Pancreas (tissue), 10 donors: ENCODE results near the gene KIAA1191. TPM values are rescaled to one million over a fixed set of nuclear protein-coding genes. Genes with fewer than 3 reads are reported as not detected.

ENCODE experiments used
- ATAC-seq, 4 donors: fragments of 200-7000 bp; cut with Tn5 transposase; one replicate each; pipeline versions ENCODE4 v1.8.0 to v1.9.1; 2020; ENCODE audit warnings: mild to moderate bottlenecking in 4 of 4, moderate library complexity in 4 of 4
- DNase-seq, 6 donors: peaks; one replicate each; pipeline ENCODE4 v3.0.0-alpha.2; 2020
- FAIRE-seq: peaks from 2 replicates; lab custom pipeline; 2012; peaks lifted over from hg19 to GRCh38; lab: Jason Lieb, UNC
- H3K27ac ChIP-seq, 4 donors: fragments of 200-600 bp; sonication (generic); 1 replicate in 3 of 4; 2 replicates in 1 of 4; pipeline versions ENCODE4 v1.5.0 to v1.8.0; 2020
- H3K27me3 ChIP-seq, 4 donors: fragments of 200-600 bp; one replicate each; pipeline ENCODE4 v1.8.0; 2021
- H3K36me3 ChIP-seq, 3 donors: fragments of 200-600 bp; sonication (generic) in 1 of 3; one replicate each; pipeline versions ENCODE4 v1.5.0 to v1.8.0; 2020 to 2021
- H3K4me1 ChIP-seq, 3 donors: fragments of 200-600 bp; one replicate each; pipeline ENCODE4 v1.8.0; 2021
- H3K4me3 ChIP-seq, 4 donors: fragments of 200-600 bp; sonication (generic) in 2 of 4; one replicate each; pipeline versions ENCODE4 v1.5.0 to v1.8.0; 2020 to 2021
- H3K9me3 ChIP-seq, 4 donors: fragments of 200-600 bp; one replicate each; pipeline ENCODE4 v1.8.0; 2021
- CTCF ChIP-seq, 4 donors: fragments of 200-600 bp; sonication (generic) in 3 of 4; IDR thresholded peaks; one replicate each; pipeline versions ENCODE4 v1.5.0 to v1.8.0; 2021; ENCODE audit warnings: antibody characterized with exemption in 4 of 4
- WGBS, 2 donors: extraction: QIAGEN DNeasy Blood & Tissue Kit; methylation state at CpG; one replicate each; pipeline ENCODE4 v1.1.7; 2013; 5-methylcytosine and 5-hydroxymethylcytosine counted together
- intact Hi-C, 3 donors: fragments of 100-400 bp; cut with DNase I; formaldehyde crosslinking; loops; one replicate each; pipeline versions ENCODE4 v1.11.1 to v1.14.2; 2022
- polyA plus RNA-seq, 2 donors: library from polyadenylated mRNA; stranded (reverse); fragments of 200-250 nt; gene quantifications; one replicate each; pipeline ENCODE4 v1.2.3, GENCODE V29; 2013
- total RNA-seq, 6 donors: library from RNA; stranded (reverse); fragmentation: NEBNext Ultra II Directional in 4 of 6; extraction: Animal tissue kit (Norgen Biotek cat#: 25700) in 4 of 6; gene quantifications; one replicate each; pipeline versions ENCODE4 v1.2.1 to v1.2.4, GENCODE V29; 2021 to 2023
- donor health status: healthy with polysubstance abuse.
- donor health status: DM: no; HTN: no; CAD: no; lungs with moderate emphysema.
- donor health status: DM: no; HTN: no; CAD: no.
- donor health status: control.
- donor health status: control.
- donor health status: Bipolar disorder and iron deficiency.
- donor health status: DM: yes; HTN: yes; CAD: no.
- donor health status: DM: no; HTN: no; CAD: no.
- donor health status: DM: no; HTN: no; CAD: no.
- donor health status: DM: yes; HTN: yes; CAD: no.

Gene KIAA1191
- total and polyA plus RNA-seq, 8 donors: 28.7 to 58.5 (median 42.2) TPM

GRCh38 chr5:176371621-176372539, 10.3 kb upstream of the KIAA1191 start:
- intact Hi-C loops: no loop called here
- Histone ChIP-seq H3K36me3 (no peaks in the 10 kb centered on the region), H3K9me3 (no peaks in the 10 kb centered on the region), H3K27me3 (no peaks in the 10 kb centered on the region), H3K4me3 (no peak overlapping the region), H3K27ac (no peak overlapping the region), H3K4me1 (no peaks in the 10 kb centered on the region)
- no peak for TF ChIP-seq CTCF (IDR thresholded peaks at IDR 0.05)
- peak in 3 of 4 donors; percentile 37 to 84 (median 63) for ATAC-seq
- no peak for DNase-seq
- WGBS, 2 donors: 85 to 94% methylated on average over 13 of the region's 13 CpGs
- FAIRE-seq: no peak

DNA sequence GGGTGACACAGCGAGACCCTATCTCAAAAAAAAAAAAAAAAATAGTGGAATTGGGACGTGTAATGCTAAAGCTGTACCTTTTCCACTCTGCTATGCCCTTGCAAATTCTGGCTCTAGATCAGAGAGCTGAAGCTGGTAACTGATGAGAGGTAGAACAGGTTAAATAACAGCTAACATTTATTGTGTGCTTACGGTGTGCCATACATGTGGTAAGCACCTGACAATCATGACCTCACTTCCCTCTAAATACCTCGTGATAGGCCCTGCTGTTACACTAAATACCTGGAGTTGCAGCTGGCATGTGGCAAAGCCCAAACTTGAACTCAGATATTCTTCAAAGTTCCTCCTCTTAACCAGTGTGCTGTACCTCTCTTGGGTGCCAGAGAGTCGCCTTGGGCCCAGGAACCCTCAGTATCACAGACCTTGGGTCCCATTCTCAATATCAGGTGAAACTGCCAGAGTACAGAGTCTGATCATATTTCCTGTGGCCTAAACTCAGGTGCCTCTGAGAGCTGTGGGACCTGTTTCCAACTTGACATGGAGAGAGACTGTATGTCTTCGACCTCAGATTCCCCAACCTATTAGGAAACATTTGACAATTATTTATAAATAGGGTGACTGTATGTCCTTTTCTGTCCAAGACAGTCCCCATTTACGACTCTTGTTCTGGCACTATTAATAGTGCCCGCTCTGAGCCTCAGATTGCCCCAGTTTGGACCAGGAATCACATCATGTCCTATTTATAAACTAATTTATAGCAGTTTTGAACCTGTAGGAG, 8.6 kb upstream of the KIAA1191 start:
- TF ChIP-seq CTCF (IDR thresholded peaks at IDR 0.05): no peak
- WGBS, 2 donors: 78 to 80% methylated on average over 8 of the region's 8 CpGs
- FAIRE-seq (no peak), ATAC-seq (no peak), DNase-seq (no peak)
- Histone ChIP-seq H3K27me3 (no peaks in the 10 kb centered on the region), H3K9me3 (no peaks in the 10 kb centered on the region), H3K27ac (no peak overlapping the region), H3K4me3 (no peak overlapping the region), H3K36me3 (no peaks in the 10 kb centered on the region), H3K4me1 (no peaks in the 10 kb centered on the region)
- intact Hi-C loops: no loop called here

DNA sequence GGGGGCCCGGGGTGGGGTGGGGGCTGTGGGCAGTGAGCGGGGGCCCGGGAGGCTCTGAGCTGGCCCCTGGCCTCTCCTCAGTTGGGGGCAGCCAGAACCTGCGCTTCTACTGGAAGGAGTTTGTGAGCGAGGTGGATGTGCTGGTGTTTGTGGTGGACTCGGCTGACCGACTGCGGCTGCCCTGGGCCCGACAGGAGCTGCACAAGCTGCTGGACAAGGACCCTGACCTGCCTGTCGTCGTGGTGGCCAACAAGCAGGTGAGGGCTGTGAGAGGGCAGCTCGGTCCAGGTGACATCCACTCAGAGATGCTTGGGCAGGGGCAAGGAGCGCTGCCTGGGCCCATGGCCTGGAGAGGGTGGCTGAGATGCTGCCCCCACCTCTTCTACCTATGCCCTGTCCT, 7.2 kb upstream of the KIAA1191 start:
- FAIRE-seq (no peak), DNase-seq (no peak), ATAC-seq (no peak)
- H3K27me3 ChIP-seq: no peaks in the 10 kb centered on the region
- no peak for TF ChIP-seq CTCF (IDR thresholded peaks at IDR 0.05)
- H3K4me1 ChIP-seq: peaks cover 0 to 3% (median 0%) of the 10 kb centered on the region in 3 donors
- H3K9me3 ChIP-seq: no peaks in the 10 kb centered on the region
- no peak overlapping the region for H3K27ac ChIP-seq
- WGBS, 2 donors: 90 to 93% methylated on average over 10 to 13 of the region's 13 CpGs
- no peaks in the 10 kb centered on the region for H3K36me3 ChIP-seq
- intact Hi-C loops: no loop called here
- H3K4me3 ChIP-seq: no peak overlapping the region

DNA sequence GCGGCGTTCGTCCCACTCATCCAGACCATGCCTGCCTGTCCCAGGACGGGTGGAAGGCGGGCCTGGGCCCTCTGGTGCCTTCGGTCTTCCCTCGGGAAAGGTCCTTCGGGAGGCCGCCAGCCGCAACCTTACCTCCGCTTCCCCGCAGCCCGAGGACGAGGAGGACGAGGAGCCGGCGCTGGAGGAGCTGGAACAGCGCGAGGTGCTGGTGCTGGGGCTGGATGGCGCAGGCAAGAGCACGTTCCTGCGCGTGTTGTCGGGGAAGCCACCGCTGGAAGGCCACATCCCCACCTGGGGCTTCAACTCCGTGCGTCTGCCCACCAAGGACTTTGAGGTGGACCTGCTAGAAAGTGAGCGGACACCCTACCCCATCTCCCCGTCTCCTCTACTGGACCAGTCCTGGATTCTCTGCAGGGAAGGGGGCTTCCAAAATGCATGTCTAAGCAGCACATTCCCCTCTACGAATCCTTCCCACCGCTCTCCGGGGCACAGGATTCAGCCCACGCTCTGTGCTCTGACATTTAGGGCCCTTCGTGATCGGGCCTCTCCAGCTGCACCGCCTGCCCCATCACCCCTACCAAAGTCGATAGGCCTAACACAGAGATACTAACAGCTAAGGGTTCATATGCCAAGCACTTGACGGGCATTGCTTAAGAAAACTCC, 4.8 kb upstream of the KIAA1191 start:
- H3K9me3 ChIP-seq: no peaks in the 10 kb centered on the region
- peak in 1 of 6 donors; percentile 80 for DNase-seq
- intact Hi-C loops: no loop called here
- H3K27me3 ChIP-seq: no peaks in the 10 kb centered on the region
- no peak for ATAC-seq
- WGBS, 2 donors: 67 to 77% methylated on average over 38 of the region's 38 CpGs
- H3K27ac ChIP-seq: no peak overlapping the region
- no peaks in the 10 kb centered on the region for H3K36me3 ChIP-seq
- FAIRE-seq: no peak
- H3K4me3 ChIP-seq: peak overlapping the region; percentile 52 to 83 (median 69)
- H3K4me1 ChIP-seq: peaks cover 0 to 3% (median 0%) of the 10 kb centered on the region in 3 donors
- TF ChIP-seq CTCF (IDR thresholded peaks at IDR 0.05): no peak
